ENCODE measurements around the gene KLK15. TPM values are rescaled to one million over a fixed set of nuclear protein-coding genes. Genes with fewer than 3 reads are reported as not detected.
A peak's percentile ranks its signal among the peaks of the same experiment; 100 is the strongest.

The KLK15 gene
- total and polyA plus RNA-seq, 11 donors, result not detected

- Histone ChIP-seq H3K27me3 (peaks cover 0 to 36% (median 12%) of the 10 kb centered on the region in 9 donors), H3K4me3 (no peak overlapping the region), H3K9me3 (peaks cover 0 to under 1% (median 0%) of the 10 kb centered on the region in 12 donors), H3K27ac (no peak overlapping the region), H3K4me1 (peaks cover 0 to 12% (median 9%) of the 10 kb centered on the region in 12 donors), H3K36me3 (no peaks in the 10 kb centered on the region)
- intact Hi-C loops (cut with DNase I), result no loop called here
- ATAC-seq (peak in 1 of 4 donors; percentile 4), DNase-seq (no peak)
- TF ChIP-seq CTCF (IDR thresholded peaks at IDR 0.05) (no peak), POLR2A (IDR thresholded peaks at IDR 0.05) (no peak)
- WGBS, 4 donors, result 45 to 55% (median 50%) methylated on average over 15 to 19 of the region's 19 CpGs
Observed at GRCh38 chr19:50836543-50837195, 3.3 kb upstream of the KLK15 start.

GRCh38 chr19:50835785-50836542 is 2.6 kb upstream of the KLK15 start:
- TF ChIP-seq POLR2A (IDR thresholded peaks at IDR 0.05) (peak in 1 of 2 donors; percentile 25), CTCF (IDR thresholded peaks at IDR 0.05) (no peak)
- intact Hi-C loops (cut with DNase I), result no loop called here
- WGBS, 4 donors, result 3 to 5% (median 3%) methylated on average over 34 to 67 of the region's 67 CpGs
- ATAC-seq (peak; percentile 75 to 95 (median 89)), DNase-seq (peak; percentile 48 to 84 (median 64))
- peaks cover 0 to 36% (median 12%) of the 10 kb centered on the region in 9 donors for H3K27me3 ChIP-seq
- H3K4me3 ChIP-seq, result peak overlapping the region; percentile 28 to 65 (median 56)
- H3K36me3 ChIP-seq, result no peaks in the 10 kb centered on the region
- no peaks in the 10 kb centered on the region for H3K9me3 ChIP-seq
- H3K4me1 ChIP-seq, result peaks cover 0 to 12% (median 9%) of the 10 kb centered on the region in 12 donors
- no peak overlapping the region for H3K27ac ChIP-seq

- WGBS, 4 donors, result 33 to 34% (median 33%) methylated on average over 13 of the region's 13 CpGs
- TF ChIP-seq POLR2A (IDR thresholded peaks at IDR 0.05) (no peak), CTCF (IDR thresholded peaks at IDR 0.05) (no peak)
- peak in 2 of 4 donors; percentile 21 to 36 for ATAC-seq
- Histone ChIP-seq H3K4me1 (peaks cover 0 to 12% (median 9%) of the 10 kb centered on the region in 12 donors), H3K27ac (no peak overlapping the region), H3K27me3 (peaks cover 0 to 36% (median 12%) of the 10 kb centered on the region in 9 donors), H3K36me3 (no peaks in the 10 kb centered on the region), H3K4me3 (peak overlapping the region; percentile 28 to 65 (median 56)), H3K9me3 (no peaks in the 10 kb centered on the region)
- intact Hi-C loops (cut with DNase I), result no loop called here
- no peak for DNase-seq
Observed at GRCh38 chr19:50835103-50835784, 1.9 kb upstream of the KLK15 start.

GRCh38 chr19:50833802-50834167 is 411 bp upstream of the KLK15 start:
- no peak for ATAC-seq
- WGBS, 4 donors, result 88 to 95% (median 92%) methylated on average over 6 of the region's 6 CpGs
- no peak overlapping the region for H3K27ac ChIP-seq
- intact Hi-C loops (cut with DNase I), result no loop called here
- no peak for DNase-seq
- peaks cover 0 to 36% (median 12%) of the 10 kb centered on the region in 9 donors for H3K27me3 ChIP-seq
- no peaks in the 10 kb centered on the region for H3K9me3 ChIP-seq
- TF ChIP-seq POLR2A (IDR thresholded peaks at IDR 0.05) (no peak), CTCF (IDR thresholded peaks at IDR 0.05) (no peak)
- H3K4me3 ChIP-seq, result no peak overlapping the region
- H3K4me1 ChIP-seq, result peaks cover 0 to 12% (median 9%) of the 10 kb centered on the region in 12 donors
- no peaks in the 10 kb centered on the region for H3K36me3 ChIP-seq

Measured in heart left ventricle (tissue), 16 donors.